OCI-LY3 (cell line): ENCODE results near the gene MNAT1.

Experiments
- EZH2phosphoT487 ChIP-seq: fragments of 200-600 bp; shearing (Covaris generic); IDR thresholded peaks from 2 replicates; pipeline ENCODE4 v1.6.1; 2018; ENCODE audit warnings: antibody characterized with exemption, mixed run types, low read depth
- TF ChIP-seq, protein P1 (sequence below): fragments of 200-600, 300-600 bp; sonication (generic); IDR thresholded peaks from 2 replicates; pipeline ENCODE4 v1.5.1; 2014; ENCODE audit warnings: antibody characterized with exemption, low read length, low read depth

- TF ChIP-seq, protein P1, sequence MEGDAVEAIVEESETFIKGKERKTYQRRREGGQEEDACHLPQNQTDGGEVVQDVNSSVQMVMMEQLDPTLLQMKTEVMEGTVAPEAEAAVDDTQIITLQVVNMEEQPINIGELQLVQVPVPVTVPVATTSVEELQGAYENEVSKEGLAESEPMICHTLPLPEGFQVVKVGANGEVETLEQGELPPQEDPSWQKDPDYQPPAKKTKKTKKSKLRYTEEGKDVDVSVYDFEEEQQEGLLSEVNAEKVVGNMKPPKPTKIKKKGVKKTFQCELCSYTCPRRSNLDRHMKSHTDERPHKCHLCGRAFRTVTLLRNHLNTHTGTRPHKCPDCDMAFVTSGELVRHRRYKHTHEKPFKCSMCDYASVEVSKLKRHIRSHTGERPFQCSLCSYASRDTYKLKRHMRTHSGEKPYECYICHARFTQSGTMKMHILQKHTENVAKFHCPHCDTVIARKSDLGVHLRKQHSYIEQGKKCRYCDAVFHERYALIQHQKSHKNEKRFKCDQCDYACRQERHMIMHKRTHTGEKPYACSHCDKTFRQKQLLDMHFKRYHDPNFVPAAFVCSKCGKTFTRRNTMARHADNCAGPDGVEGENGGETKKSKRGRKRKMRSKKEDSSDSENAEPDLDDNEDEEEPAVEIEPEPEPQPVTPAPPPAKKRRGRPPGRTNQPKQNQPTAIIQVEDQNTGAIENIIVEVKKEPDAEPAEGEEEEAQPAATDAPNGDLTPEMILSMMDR, result no peak
- TF ChIP-seq EZH2phosphoT487, result no peak
Measured at GRCh38 chr14:60972295-60972694, 237.7 kb downstream of the MNAT1 start.
